Activated naive CD8-positive, alpha-beta T cell treated with anti-CD3 and anti-CD28 coated beads, Interleukin-2, amount 50 U/mL, for 16 hours (primary cell): Measurements from ENCODE around the gene CD151.

Experiments
- DNase-seq: peaks from one replicate; pipeline ENCODE4 v3.0.0-alpha.2; 2020; ENCODE audit warnings: low read depth, low spot score

Gene CD151

GRCh38 chr11:871472-871871 lies 38.7 kb downstream of the CD151 start:
- DNase-seq = no peak

GRCh38 chr11:872799-873198 lies 40.0 kb downstream of the CD151 start:
- no peak for DNase-seq

GRCh38 chr11:873706-874105 lies 41.0 kb downstream of the CD151 start:
- no peak for DNase-seq

GRCh38 chr11:875203-875602 lies 42.5 kb downstream of the CD151 start:
- DNase-seq = no peak

GRCh38 chr11:875769-876301 lies 43.1 kb downstream of the CD151 start:
- DNase-seq = no peak

- DNase-seq = no peak
These were observed 43.8 kb downstream of the CD151 start for GRCh38 chr11:876545-876944.

GRCh38 chr11:877565-877964 lies 44.8 kb downstream of the CD151 start:
- DNase-seq = no peak

GRCh38 chr11:880447-880846 lies 47.7 kb downstream of the CD151 start:
- DNase-seq = no peak

- no peak for DNase-seq
These were observed 49.8 kb downstream of the CD151 start for GRCh38 chr11:882596-882995.

GRCh38 chr11:883527-883926 lies 50.8 kb downstream of the CD151 start:
- DNase-seq = no peak

GRCh38 chr11:884578-885070 lies 51.9 kb downstream of the CD151 start:
- DNase-seq = no peak

- no peak for DNase-seq
These were observed 53.8 kb downstream of the CD151 start for GRCh38 chr11:886568-886967.

GRCh38 chr11:887589-887988 lies 54.8 kb downstream of the CD151 start:
- no peak for DNase-seq
